HEK293 (cell line): Measurements from ENCODE around the gene SF3B3.

Source experiments
- CTCF ChIA-PET: fragments of 350-600 bp; formaldehyde crosslinking; extraction: SDS; loops from one replicate; lab custom pipeline; 2021; ENCODE audit warnings: antibody characterized with exemption; lab: Yijun Ruan, JAX
- POLR2A ChIA-PET: fragments of 300-600 bp; formaldehyde crosslinking; extraction: SDS; loops from one replicate; lab custom pipeline; 2020; ENCODE audit warnings: antibody characterized with exemption, inconsistent platforms; lab: Yijun Ruan, JAX
- H3K27ac ChIP-seq: fragments of 200-500 bp; sonication (Bioruptor generic); 2 replicates; pipeline ENCODE4 v1.5.1; 2014; ENCODE audit warnings: low read depth, low read length, control low read depth, inconsistent platforms; ENCODE audit errors: extremely low read depth
- H3K36me3 ChIP-seq, 2 experiments: fragments of 200-500 bp in 1 of 2; sonication (Bioruptor generic) in 1 of 2; 1 replicate in 1 of 2; 2 replicates in 1 of 2; pipeline ENCODE4 v1.5.1; 2014 to 2017; ENCODE audit warnings: inconsistent platforms in 2 of 2, low read length in 2 of 2; ENCODE audit not compliant: control insufficient read depth in 2 of 2, insufficient read depth in 1 of 2
- H3K4me1 ChIP-seq: fragments of 200-500 bp; sonication (Bioruptor generic); 2 replicates; pipeline ENCODE4 v1.5.1; 2014; ENCODE audit warnings: mild to moderate bottlenecking, low read length, inconsistent platforms; ENCODE audit not compliant: control insufficient read depth, insufficient read depth
- H3K4me3 ChIP-seq: 2 replicates; pipeline ENCODE4 v1.5.1; 2011; ENCODE audit warnings: low read depth, mild to moderate bottlenecking, control low read depth, low read length, moderate library complexity
- H3K9me3 ChIP-seq: fragments of 200-500 bp; sonication (Bioruptor generic); 2 replicates; pipeline ENCODE4 v1.5.1; 2014; ENCODE audit warnings: low read depth, low read length, inconsistent platforms; ENCODE audit not compliant: control insufficient read depth, insufficient read depth
- AEBP2 ChIP-seq: fragments of 450-650 bp; formaldehyde crosslinking; IDR thresholded peaks from 2 replicates; pipeline ENCODE4 v1.5.1; 2016; ENCODE audit warnings: missing biosample characterization, missing genetic modification characterization, borderline replicate concordance
- BCL6B ChIP-seq: fragments of 450-650 bp; formaldehyde crosslinking; IDR thresholded peaks from 2 replicates; pipeline ENCODE4 v1.5.1; 2017; ENCODE audit warnings: missing biosample characterization, missing genetic modification characterization
- REST ChIP-seq: fragments of 450-650 bp; formaldehyde crosslinking; IDR thresholded peaks from 2 replicates; pipeline ENCODE4 v1.5.1; 2016; ENCODE audit warnings: missing biosample characterization, missing genetic modification characterization
- SCRT1 ChIP-seq: fragments of 450-650 bp; formaldehyde crosslinking; IDR thresholded peaks from 2 replicates; pipeline ENCODE4 v1.5.1; 2016; ENCODE audit warnings: missing biosample characterization, missing genetic modification characterization, borderline replicate concordance
- ZNF19 ChIP-seq: fragments of 450-650 bp; formaldehyde crosslinking; IDR thresholded peaks from 2 replicates; pipeline ENCODE4; 2016; ENCODE audit warnings: missing biosample characterization, missing genetic modification characterization, low read depth
- ZNF341 ChIP-seq: fragments of 450-650 bp; formaldehyde crosslinking; IDR thresholded peaks from 2 replicates; pipeline ENCODE4; 2016; ENCODE audit warnings: low read depth, missing biosample characterization, missing genetic modification characterization
- ZNF394 ChIP-seq: fragments of 450-650 bp; formaldehyde crosslinking; IDR thresholded peaks from 2 replicates; pipeline ENCODE4 v1.5.1; 2016; ENCODE audit warnings: missing biosample characterization, missing genetic modification characterization, mild to moderate bottlenecking, moderate library complexity, borderline replicate concordance
- ZNF514 ChIP-seq: fragments of 450-650 bp; formaldehyde crosslinking; IDR thresholded peaks from 2 replicates; pipeline ENCODE4 v1.5.1; 2016; ENCODE audit warnings: missing biosample characterization, missing genetic modification characterization
- ZNF645 ChIP-seq: fragments of 450-650 bp; formaldehyde crosslinking; IDR thresholded peaks from 2 replicates; pipeline ENCODE4; 2016; ENCODE audit warnings: missing biosample characterization, missing genetic modification characterization
- ZNF660 ChIP-seq: fragments of 450-650 bp; IDR thresholded peaks from 2 replicates; pipeline ENCODE4 v1.5.1; 2018; ENCODE audit warnings: missing biosample characterization, mild to moderate bottlenecking, missing genetic modification characterization
- ZNF843 ChIP-seq: fragments of 450-650 bp; formaldehyde crosslinking; IDR thresholded peaks from 2 replicates; pipeline ENCODE4 v1.5.1; 2016; ENCODE audit warnings: missing biosample characterization, missing genetic modification characterization
- ZSCAN16 ChIP-seq: fragments of 450-650 bp; formaldehyde crosslinking; IDR thresholded peaks from 2 replicates; pipeline ENCODE4 v1.5.1; 2016; ENCODE audit warnings: missing biosample characterization, missing genetic modification characterization
- TF ChIP-seq, protein P1 (sequence below): fragments of 450-650 bp; formaldehyde crosslinking; IDR thresholded peaks from 2 replicates; pipeline ENCODE4 v1.5.1; 2016; ENCODE audit warnings: missing biosample characterization, missing genetic modification characterization
- TF ChIP-seq, protein P2 (sequence below): fragments of 450-650 bp; formaldehyde crosslinking; IDR thresholded peaks from 2 replicates; pipeline ENCODE4 v1.5.1; 2016; ENCODE audit warnings: missing biosample characterization, missing genetic modification characterization
- TF ChIP-seq, protein P3 (sequence below): fragments of 450-650 bp; formaldehyde crosslinking; IDR thresholded peaks from 2 replicates; pipeline ENCODE4 v1.5.1; 2017; ENCODE audit warnings: missing biosample characterization, missing genetic modification characterization
- TF ChIP-seq, protein P4 (sequence below): fragments of 450-650 bp; formaldehyde crosslinking; IDR thresholded peaks from 2 replicates; pipeline ENCODE4 v1.5.1; 2016; ENCODE audit warnings: missing biosample characterization, missing genetic modification characterization

Gene SF3B3

DNA sequence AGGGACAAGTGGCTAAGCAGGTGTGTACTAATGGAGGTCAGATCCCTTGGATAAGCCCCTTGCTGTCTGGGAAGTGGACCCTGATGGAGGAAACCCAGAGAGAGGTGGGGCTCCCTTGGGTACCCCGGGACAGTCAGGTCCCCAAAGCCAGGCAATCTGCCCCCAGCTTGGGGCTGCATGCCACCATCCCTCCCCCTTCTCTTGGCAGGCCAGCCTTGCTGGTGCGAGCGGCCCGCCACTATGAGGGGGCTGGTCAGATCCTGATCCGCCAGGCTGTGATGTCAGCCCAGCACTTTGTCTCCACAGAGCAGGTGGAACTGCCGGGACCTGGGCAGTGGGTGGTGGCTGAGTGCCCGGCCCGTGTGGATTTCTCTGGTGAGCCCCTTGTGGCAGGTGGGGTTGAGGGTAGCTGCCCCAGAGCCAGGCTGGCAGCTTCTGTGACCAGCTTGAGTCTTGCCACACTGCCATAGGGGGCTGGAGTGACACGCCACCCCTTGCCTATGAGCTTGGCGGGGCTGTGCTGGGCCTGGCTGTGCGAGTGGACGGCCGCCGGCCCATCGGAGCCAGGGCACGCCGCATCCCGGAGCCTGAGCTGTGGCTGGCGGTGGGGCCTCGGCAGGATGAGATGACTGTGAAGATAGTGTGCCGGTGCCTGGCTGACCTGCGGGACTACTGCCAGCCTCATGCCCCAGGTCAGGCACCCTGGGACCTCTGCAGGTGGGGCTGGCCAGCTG is 49.1 kb upstream of the SF3B3 start:
- H3K27ac ChIP-seq: no peak overlapping the region

GRCh38 chr16:70475054-70475871 is 48.4 kb upstream of the SF3B3 start:
- Histone ChIP-seq H3K4me3 (no peak overlapping the region), H3K9me3 (no peaks in the 10 kb centered on the region), H3K4me1 (peaks cover 2% of the 10 kb centered on the region; the same call in 1 of the 2 replicates), H3K36me3 (peaks cover 0 to 34% of the 10 kb centered on the region in 2 experiments; a peak in 2 of 3 replicates), H3K27ac (no peak overlapping the region)
- CTCF ChIA-PET: no interaction called here
- POLR2A ChIA-PET: no interaction called here
- TF ChIP-seq BCL6B (tag by site-specific recombination) (no peak), SCRT1 (tag by site-specific recombination) (no peak), ZNF514 (tag by site-specific recombination) (no peak), ZNF645 (tag by site-specific recombination) (no peak), AEBP2 (tag by site-specific recombination) (no peak), REST (no peak), ZNF394 (tag by site-specific recombination) (no peak), ZSCAN16 (tag by site-specific recombination) (no peak), ZNF341 (no peak), ZNF843 (tag by site-specific recombination) (no peak), ZNF660 (no peak)
- TF ChIP-seq, protein P1, sequence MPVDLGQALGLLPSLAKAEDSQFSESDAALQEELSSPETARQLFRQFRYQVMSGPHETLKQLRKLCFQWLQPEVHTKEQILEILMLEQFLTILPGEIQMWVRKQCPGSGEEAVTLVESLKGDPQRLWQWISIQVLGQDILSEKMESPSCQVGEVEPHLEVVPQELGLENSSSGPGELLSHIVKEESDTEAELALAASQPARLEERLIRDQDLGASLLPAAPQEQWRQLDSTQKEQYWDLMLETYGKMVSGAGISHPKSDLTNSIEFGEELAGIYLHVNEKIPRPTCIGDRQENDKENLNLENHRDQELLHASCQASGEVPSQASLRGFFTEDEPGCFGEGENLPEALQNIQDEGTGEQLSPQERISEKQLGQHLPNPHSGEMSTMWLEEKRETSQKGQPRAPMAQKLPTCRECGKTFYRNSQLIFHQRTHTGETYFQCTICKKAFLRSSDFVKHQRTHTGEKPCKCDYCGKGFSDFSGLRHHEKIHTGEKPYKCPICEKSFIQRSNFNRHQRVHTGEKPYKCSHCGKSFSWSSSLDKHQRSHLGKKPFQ (tag by site-specific recombination): no peak
- TF ChIP-seq, protein P2, sequence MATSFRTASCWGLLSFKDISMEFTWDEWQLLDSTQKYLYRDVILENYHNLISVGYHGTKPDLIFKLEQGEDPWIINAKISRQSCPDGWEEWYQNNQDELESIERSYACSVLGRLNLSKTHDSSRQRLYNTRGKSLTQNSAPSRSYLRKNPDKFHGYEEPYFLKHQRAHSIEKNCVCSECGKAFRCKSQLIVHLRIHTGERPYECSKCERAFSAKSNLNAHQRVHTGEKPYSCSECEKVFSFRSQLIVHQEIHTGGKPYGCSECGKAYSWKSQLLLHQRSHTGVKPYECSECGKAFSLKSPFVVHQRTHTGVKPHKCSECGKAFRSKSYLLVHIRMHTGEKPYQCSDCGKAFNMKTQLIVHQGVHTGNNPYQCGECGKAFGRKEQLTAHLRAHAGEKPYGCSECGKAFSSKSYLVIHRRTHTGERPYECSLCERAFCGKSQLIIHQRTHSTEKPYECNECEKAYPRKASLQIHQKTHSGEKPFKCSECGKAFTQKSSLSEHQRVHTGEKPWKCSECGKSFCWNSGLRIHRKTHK: no peak
- TF ChIP-seq, protein P3, sequence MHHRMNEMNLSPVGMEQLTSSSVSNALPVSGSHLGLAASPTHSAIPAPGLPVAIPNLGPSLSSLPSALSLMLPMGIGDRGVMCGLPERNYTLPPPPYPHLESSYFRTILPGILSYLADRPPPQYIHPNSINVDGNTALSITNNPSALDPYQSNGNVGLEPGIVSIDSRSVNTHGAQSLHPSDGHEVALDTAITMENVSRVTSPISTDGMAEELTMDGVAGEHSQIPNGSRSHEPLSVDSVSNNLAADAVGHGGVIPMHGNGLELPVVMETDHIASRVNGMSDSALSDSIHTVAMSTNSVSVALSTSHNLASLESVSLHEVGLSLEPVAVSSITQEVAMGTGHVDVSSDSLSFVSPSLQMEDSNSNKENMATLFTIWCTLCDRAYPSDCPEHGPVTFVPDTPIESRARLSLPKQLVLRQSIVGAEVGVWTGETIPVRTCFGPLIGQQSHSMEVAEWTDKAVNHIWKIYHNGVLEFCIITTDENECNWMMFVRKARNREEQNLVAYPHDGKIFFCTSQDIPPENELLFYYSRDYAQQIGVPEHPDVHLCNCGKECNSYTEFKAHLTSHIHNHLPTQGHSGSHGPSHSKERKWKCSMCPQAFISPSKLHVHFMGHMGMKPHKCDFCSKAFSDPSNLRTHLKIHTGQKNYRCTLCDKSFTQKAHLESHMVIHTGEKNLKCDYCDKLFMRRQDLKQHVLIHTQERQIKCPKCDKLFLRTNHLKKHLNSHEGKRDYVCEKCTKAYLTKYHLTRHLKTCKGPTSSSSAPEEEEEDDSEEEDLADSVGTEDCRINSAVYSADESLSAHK (tag by site-specific recombination): no peak
- TF ChIP-seq, protein P4, sequence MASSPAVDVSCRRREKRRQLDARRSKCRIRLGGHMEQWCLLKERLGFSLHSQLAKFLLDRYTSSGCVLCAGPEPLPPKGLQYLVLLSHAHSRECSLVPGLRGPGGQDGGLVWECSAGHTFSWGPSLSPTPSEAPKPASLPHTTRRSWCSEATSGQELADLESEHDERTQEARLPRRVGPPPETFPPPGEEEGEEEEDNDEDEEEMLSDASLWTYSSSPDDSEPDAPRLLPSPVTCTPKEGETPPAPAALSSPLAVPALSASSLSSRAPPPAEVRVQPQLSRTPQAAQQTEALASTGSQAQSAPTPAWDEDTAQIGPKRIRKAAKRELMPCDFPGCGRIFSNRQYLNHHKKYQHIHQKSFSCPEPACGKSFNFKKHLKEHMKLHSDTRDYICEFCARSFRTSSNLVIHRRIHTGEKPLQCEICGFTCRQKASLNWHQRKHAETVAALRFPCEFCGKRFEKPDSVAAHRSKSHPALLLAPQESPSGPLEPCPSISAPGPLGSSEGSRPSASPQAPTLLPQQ (tag by site-specific recombination): no peak

More for the DNA sequence above, 49.1 kb upstream of the SF3B3 start:
- Histone ChIP-seq H3K36me3 (peaks cover 0 to 26% of the 10 kb centered on the region in 2 experiments; a peak in 2 of 3 replicates), H3K4me3 (no peak overlapping the region), H3K9me3 (no peaks in the 10 kb centered on the region), H3K4me1 (peaks cover 2% of the 10 kb centered on the region; the same call in 1 of the 2 replicates)
- POLR2A ChIA-PET: no interaction called here
- CTCF ChIA-PET: interaction anchor here (0.6 kb wide), 1 partner anchor 59 kb away, joined by 3 read pairs; no protein-coding TSS in a partner anchor
- TF ChIP-seq ZNF19 (tag by site-specific recombination): no peak
